Colonic mucosa (tissue), 4 donors: Measurements from ENCODE around the gene COL6A2. TPM values are rescaled to one million over a fixed set of nuclear protein-coding genes. Genes with fewer than 3 reads are reported as not detected.
A peak's percentile ranks its signal among the peaks of the same experiment; 100 is the strongest.

Source experiments
- DNase-seq: peaks from one replicate; pipeline ENCODE4 v3.0.0-alpha.2; 2020
- H3K27ac ChIP-seq: fragments of 200-600 bp; one replicate; pipeline ENCODE4 v1.8.0; 2021
- H3K27me3 ChIP-seq: fragments of 200-600 bp; one replicate; pipeline ENCODE4 v1.8.0; 2021
- H3K36me3 ChIP-seq: fragments of 200-600 bp; one replicate; pipeline ENCODE4 v1.8.0; 2021
- H3K4me1 ChIP-seq: fragments of 200-600 bp; one replicate; pipeline ENCODE4 v1.8.0; 2021; ENCODE audit warnings: mild to moderate bottlenecking
- H3K4me3 ChIP-seq: fragments of 200-600 bp; one replicate; pipeline ENCODE4 v1.8.0; 2021
- H3K9ac ChIP-seq, 2 donors: one replicate each; pipeline ENCODE4 v1.7.0; 2013; ENCODE audit warnings: control low read depth in 2 of 2, low read depth in 2 of 2, low read length in 2 of 2
- H3K9me3 ChIP-seq: fragments of 200-600 bp; one replicate; pipeline ENCODE4 v1.8.0; 2021
- CTCF ChIP-seq: fragments of 200-600 bp; IDR thresholded peaks from one replicate; pipeline ENCODE4 v1.8.0; 2022; ENCODE audit warnings: antibody characterized with exemption, mild to moderate bottlenecking
- intact Hi-C: fragments of 100-400 bp; cut with DNase I; formaldehyde crosslinking; loops from one replicate; pipeline ENCODE4 v1.14.1; 2022
- total RNA-seq, 2 donors: library from RNA; stranded (reverse); fragmentation: NEBNext Ultra II Directional in 1 of 2; extraction: Animal tissue kit (Norgen Biotek cat#: 25700) in 1 of 2; gene quantifications; one replicate each; pipeline ENCODE4 v1.2.1, GENCODE V29; 2021
- donor health status: healthy.
- donor health status: DM: no; HTN: no; CAD: no.
- donor health status: DM: no; HTN: no; CAD: no.

The COL6A2 gene
- total RNA-seq, 2 donors from 2014 or later, result 55.7 to 190 TPM

- no peak overlapping the region for H3K27ac ChIP-seq
Observed at GRCh38 chr21:46110499-46111192, 12.7 kb downstream of the COL6A2 start.

GRCh38 chr21:46111193-46111571 lies 13.3 kb downstream of the COL6A2 start:
- no peak for TF ChIP-seq CTCF
- no peak overlapping the region for H3K9ac ChIP-seq
- intact Hi-C loops, result no loop called here
- H3K4me1 ChIP-seq, result no peaks in the 10 kb centered on the region
- H3K9me3 ChIP-seq, result no peaks in the 10 kb centered on the region
- H3K27me3 ChIP-seq, result no peaks in the 10 kb centered on the region
- H3K27ac ChIP-seq, result no peak overlapping the region
- no peak overlapping the region for H3K4me3 ChIP-seq
- no peak for DNase-seq
- peaks cover 4% of the 10 kb centered on the region for H3K36me3 ChIP-seq

More at GRCh38 chr21:46110499-46111192, 12.7 kb downstream of the COL6A2 start:
- Histone ChIP-seq H3K9me3 (no peaks in the 10 kb centered on the region), H3K27me3 (no peaks in the 10 kb centered on the region), H3K4me1 (no peaks in the 10 kb centered on the region), H3K4me3 (no peak overlapping the region), H3K9ac (no peak overlapping the region), H3K36me3 (peaks cover 4% of the 10 kb centered on the region)
- peak; percentile 15 for DNase-seq
- intact Hi-C loops, result no loop called here
- TF ChIP-seq CTCF, result no peak

- no peak for DNase-seq
- H3K36me3 ChIP-seq, result peaks cover 4% of the 10 kb centered on the region
- intact Hi-C loops, result no loop called here
Observed at GRCh38 chr21:46111857-46112724, 14.2 kb downstream of the COL6A2 start.

GRCh38 chr21:46112725-46113215 lies 14.9 kb downstream of the COL6A2 start:
- Histone ChIP-seq H3K9ac (no peak overlapping the region), H3K4me1 (no peaks in the 10 kb centered on the region), H3K27ac (no peak overlapping the region), H3K4me3 (no peak overlapping the region), H3K9me3 (no peaks in the 10 kb centered on the region), H3K36me3 (peaks cover 4% of the 10 kb centered on the region), H3K27me3 (no peaks in the 10 kb centered on the region)
- DNase-seq, result no peak
- no peak for TF ChIP-seq CTCF
- intact Hi-C loops, result no loop called here

More at GRCh38 chr21:46111857-46112724, 14.2 kb downstream of the COL6A2 start:
- H3K27ac ChIP-seq, result no peak overlapping the region
- TF ChIP-seq CTCF, result no peak
- no peaks in the 10 kb centered on the region for H3K27me3 ChIP-seq
- no peak overlapping the region for H3K9ac ChIP-seq
- H3K4me1 ChIP-seq, result no peaks in the 10 kb centered on the region
- no peaks in the 10 kb centered on the region for H3K9me3 ChIP-seq
- no peak overlapping the region for H3K4me3 ChIP-seq

- Histone ChIP-seq H3K36me3 (peaks cover 4% of the 10 kb centered on the region), H3K4me3 (no peak overlapping the region), H3K27me3 (no peaks in the 10 kb centered on the region), H3K9me3 (no peaks in the 10 kb centered on the region), H3K9ac (no peak overlapping the region), H3K27ac (no peak overlapping the region), H3K4me1 (no peaks in the 10 kb centered on the region)
- no peak for DNase-seq
- TF ChIP-seq CTCF, result no peak
- intact Hi-C loops, result no loop called here
Observed at GRCh38 chr21:46113497-46114176, 15.7 kb downstream of the COL6A2 start.
